HEK293 (cell line): ENCODE results near the gene BTBD7.
A peak's percentile ranks its signal among the peaks of the same experiment; 100 is the strongest.

ENCODE experiments used
- CTCF ChIA-PET: fragments of 350-600 bp; formaldehyde crosslinking; extraction: SDS; loops from one replicate; lab custom pipeline; 2021; ENCODE audit warnings: antibody characterized with exemption; lab: Yijun Ruan, JAX
- POLR2A ChIA-PET: fragments of 300-600 bp; formaldehyde crosslinking; extraction: SDS; loops from one replicate; lab custom pipeline; 2020; ENCODE audit warnings: antibody characterized with exemption, inconsistent platforms; lab: Yijun Ruan, JAX
- H3K27ac ChIP-seq: fragments of 200-500 bp; sonication (Bioruptor generic); 2 replicates; pipeline ENCODE4 v1.5.1; 2014; ENCODE audit warnings: low read depth, low read length, control low read depth, inconsistent platforms; ENCODE audit errors: extremely low read depth
- H3K36me3 ChIP-seq, 2 experiments: fragments of 200-500 bp in 1 of 2; sonication (Bioruptor generic) in 1 of 2; 1 replicate in 1 of 2; 2 replicates in 1 of 2; pipeline ENCODE4 v1.5.1; 2014 to 2017; ENCODE audit warnings: inconsistent platforms in 2 of 2, low read length in 2 of 2; ENCODE audit not compliant: control insufficient read depth in 2 of 2, insufficient read depth in 1 of 2
- H3K4me1 ChIP-seq: fragments of 200-500 bp; sonication (Bioruptor generic); 2 replicates; pipeline ENCODE4 v1.5.1; 2014; ENCODE audit warnings: mild to moderate bottlenecking, low read length, inconsistent platforms; ENCODE audit not compliant: control insufficient read depth, insufficient read depth
- H3K4me3 ChIP-seq: 2 replicates; pipeline ENCODE4 v1.5.1; 2011; ENCODE audit warnings: low read depth, mild to moderate bottlenecking, control low read depth, low read length, moderate library complexity
- H3K9me3 ChIP-seq: fragments of 200-500 bp; sonication (Bioruptor generic); 2 replicates; pipeline ENCODE4 v1.5.1; 2014; ENCODE audit warnings: low read depth, low read length, inconsistent platforms; ENCODE audit not compliant: control insufficient read depth, insufficient read depth
- AEBP2 ChIP-seq: fragments of 450-650 bp; formaldehyde crosslinking; IDR thresholded peaks from 2 replicates; pipeline ENCODE4 v1.5.1; 2016; ENCODE audit warnings: missing biosample characterization, missing genetic modification characterization, borderline replicate concordance
- EGR2 ChIP-seq: fragments of 450-650 bp; formaldehyde crosslinking; IDR thresholded peaks from 2 replicates; pipeline ENCODE4 v1.5.1; 2016; ENCODE audit warnings: low read depth, missing biosample characterization, missing genetic modification characterization
- GFI1B ChIP-seq: fragments of 450-650 bp; formaldehyde crosslinking; IDR thresholded peaks from 2 replicates; pipeline ENCODE4 v1.5.1; 2016; ENCODE audit warnings: missing biosample characterization, missing genetic modification characterization
- HOXD13 ChIP-seq: sonication (generic); formaldehyde crosslinking; IDR thresholded peaks from 2 replicates; pipeline ENCODE4 v1.8.0; 2022; ENCODE audit warnings: missing genetic modification reagents, borderline replicate concordance
- IKZF3 ChIP-seq: fragments of 450-650 bp; IDR thresholded peaks from 2 replicates; pipeline ENCODE4 v1.5.0; 2018; ENCODE audit warnings: missing biosample characterization, mild to moderate bottlenecking, missing genetic modification characterization, moderate library complexity
- KLF10 ChIP-seq: fragments of 450-650 bp; IDR thresholded peaks from 2 replicates; pipeline ENCODE4 v1.5.1; 2018; ENCODE audit warnings: missing biosample characterization, mild to moderate bottlenecking, missing genetic modification characterization
- MEIS1 ChIP-seq: sonication (generic); formaldehyde crosslinking; IDR thresholded peaks from 2 replicates; pipeline ENCODE4 v1.8.1; 2022; ENCODE audit warnings: missing genetic modification reagents, mild to moderate bottlenecking, borderline replicate concordance
- OSR2 ChIP-seq: fragments of 450-650 bp; formaldehyde crosslinking; IDR thresholded peaks from 2 replicates; pipeline ENCODE4 v1.5.1; 2016; ENCODE audit warnings: missing biosample characterization, missing genetic modification characterization
- SALL2 ChIP-seq: fragments of 450-650 bp; formaldehyde crosslinking; IDR thresholded peaks from 2 replicates; pipeline ENCODE4 v1.5.0; 2017; ENCODE audit warnings: missing biosample characterization, mild to moderate bottlenecking, missing genetic modification characterization, borderline replicate concordance
- TCF7L2 ChIP-seq: IDR thresholded peaks from 2 replicates; pipeline ENCODE4 v1.6.1; 2011; ENCODE audit warnings: low read depth, mild to moderate bottlenecking, inconsistent platforms, low read length, moderate library complexity, borderline replicate concordance
- TRIM28 ChIP-seq: IDR thresholded peaks from 2 replicates; pipeline ENCODE4 v1.6.1; 2011; ENCODE audit warnings: low read length, control low read depth, borderline replicate concordance
- ZBTB49 ChIP-seq: fragments of 450-650 bp; formaldehyde crosslinking; IDR thresholded peaks from 2 replicates; pipeline ENCODE4 v1.5.1; 2016; ENCODE audit warnings: missing biosample characterization, missing genetic modification characterization, low read depth
- ZFP37 ChIP-seq: fragments of 450-650 bp; formaldehyde crosslinking; IDR thresholded peaks from 2 replicates; pipeline ENCODE4 v1.5.1; 2016; ENCODE audit warnings: missing biosample characterization, missing genetic modification characterization
- ZIC2 ChIP-seq: fragments of 450-650 bp; formaldehyde crosslinking; IDR thresholded peaks from 2 replicates; pipeline ENCODE4 v1.5.1; 2016; ENCODE audit warnings: missing biosample characterization, missing genetic modification characterization
- ZNF112 ChIP-seq: fragments of 450-650 bp; formaldehyde crosslinking; IDR thresholded peaks from 2 replicates; pipeline ENCODE4 v1.5.0; 2017; ENCODE audit warnings: missing biosample characterization, missing genetic modification characterization
- ZNF184 ChIP-seq: fragments of 450-650 bp; IDR thresholded peaks from 2 replicates; pipeline ENCODE4 v1.5.1; 2018; ENCODE audit warnings: missing biosample characterization, mild to moderate bottlenecking, missing genetic modification characterization
- ZNF223 ChIP-seq: fragments of 450-650 bp; formaldehyde crosslinking; IDR thresholded peaks from 2 replicates; pipeline ENCODE4 v1.5.1; 2016; ENCODE audit warnings: missing biosample characterization, missing genetic modification characterization
- ZNF280C ChIP-seq: fragments of 450-650 bp; formaldehyde crosslinking; IDR thresholded peaks from 2 replicates; pipeline ENCODE4 v1.5.1; 2016; ENCODE audit warnings: missing biosample characterization, missing genetic modification characterization
- ZNF302 ChIP-seq: fragments of 450-650 bp; formaldehyde crosslinking; IDR thresholded peaks from 2 replicates; pipeline ENCODE4 v1.5.1; 2016; ENCODE audit warnings: missing biosample characterization, missing genetic modification characterization, low read depth
- ZNF335 ChIP-seq: fragments of 450-650 bp; formaldehyde crosslinking; conservative IDR thresholded peaks from 2 replicates; pipeline ENCODE4 v1.5.1; 2016; ENCODE audit warnings: missing biosample characterization, missing genetic modification characterization
- ZNF394 ChIP-seq: fragments of 450-650 bp; formaldehyde crosslinking; IDR thresholded peaks from 2 replicates; pipeline ENCODE4 v1.5.1; 2016; ENCODE audit warnings: missing biosample characterization, missing genetic modification characterization, mild to moderate bottlenecking, moderate library complexity, borderline replicate concordance
- ZNF501 ChIP-seq: fragments of 450-650 bp; formaldehyde crosslinking; IDR thresholded peaks from 2 replicates; pipeline ENCODE4 v1.5.1; 2016; ENCODE audit warnings: missing biosample characterization, missing genetic modification characterization
- ZNF580 ChIP-seq: fragments of 450-650 bp; formaldehyde crosslinking; IDR thresholded peaks from 2 replicates; pipeline ENCODE4 v1.5.1; 2016; ENCODE audit warnings: missing biosample characterization, missing genetic modification characterization
- ZNF596 ChIP-seq: fragments of 450-650 bp; IDR thresholded peaks from 2 replicates; pipeline ENCODE4 v1.5.0; 2018; ENCODE audit warnings: missing biosample characterization, mild to moderate bottlenecking, missing genetic modification characterization, moderate library complexity
- ZNF600 ChIP-seq: fragments of 450-650 bp; formaldehyde crosslinking; IDR thresholded peaks from 2 replicates; pipeline ENCODE4 v1.5.1; 2016; ENCODE audit warnings: missing biosample characterization, missing genetic modification characterization
- ZNF629 ChIP-seq: fragments of 450-650 bp; formaldehyde crosslinking; IDR thresholded peaks from 2 replicates; pipeline ENCODE4 v1.5.1; 2017; ENCODE audit warnings: missing biosample characterization, missing genetic modification characterization
- ZNF645 ChIP-seq: fragments of 450-650 bp; formaldehyde crosslinking; IDR thresholded peaks from 2 replicates; pipeline ENCODE4; 2016; ENCODE audit warnings: missing biosample characterization, missing genetic modification characterization
- ZNF664 ChIP-seq: fragments of 450-650 bp; formaldehyde crosslinking; IDR thresholded peaks from 2 replicates; pipeline ENCODE4 v1.5.1; 2016; ENCODE audit warnings: missing biosample characterization, missing genetic modification characterization

Gene BTBD7

GRCh38 chr14:93305725-93306418, 27.0 kb downstream of the BTBD7 start:
- Histone ChIP-seq H3K4me1 (peaks cover 16% of the 10 kb centered on the region; the same call in 1 of the 2 replicates), H3K9me3 (no peaks in the 10 kb centered on the region), H3K36me3 (no peaks in the 10 kb centered on the region), H3K27ac (no peak overlapping the region), H3K4me3 (no peak overlapping the region)
- POLR2A ChIA-PET: no interaction called here
- TF ChIP-seq ZNF223 (tag by site-specific recombination): no peak
- no peak for TF ChIP-seq ZNF501 (tag by site-specific recombination)
- TF ChIP-seq GFI1B (tag by site-specific recombination): peak; percentile 65
- TF ChIP-seq OSR2 (tag by site-specific recombination): peak; percentile 17; the same call in 1 of the 2 replicates
- no peak for TF ChIP-seq ZNF596 (tag by site-specific recombination)
- no peak for TF ChIP-seq HOXD13 (CRISPR knock-in tag)
- TF ChIP-seq ZNF184 (tag by site-specific recombination): no peak
- TF ChIP-seq ZNF600 (tag by site-specific recombination): no peak
- TF ChIP-seq SALL2 (tag by site-specific recombination): no peak
- no peak for TF ChIP-seq MEIS1 (CRISPR knock-in tag)
- TF ChIP-seq ZNF335 (tag by site-specific recombination): 0 out of 2 replicates have a peak, but pooled peaks have one; percentile 17
- TF ChIP-seq EGR2 (tag by site-specific recombination): no peak
- TF ChIP-seq ZNF280C (tag by site-specific recombination): no peak
- TF ChIP-seq KLF10: no peak
- no peak for TF ChIP-seq IKZF3 (tag by site-specific recombination)
- TF ChIP-seq ZNF302: no peak
- peak; percentile 26; the same call in 1 of the 2 replicates for TF ChIP-seq ZNF580
- TF ChIP-seq ZIC2 (tag by site-specific recombination): no peak
- TF ChIP-seq ZNF629 (tag by site-specific recombination): no peak
- no peak for TF ChIP-seq ZBTB49
- CTCF ChIA-PET: no interaction called here

GRCh38 chr14:93304771-93305170, 28.1 kb downstream of the BTBD7 start:
- no peaks in the 10 kb centered on the region for H3K36me3 ChIP-seq
- no peak overlapping the region for H3K4me3 ChIP-seq
- no peak overlapping the region for H3K27ac ChIP-seq
- POLR2A ChIA-PET: no interaction called here
- CTCF ChIA-PET: interaction anchor here (0.6 kb wide), 1 partner anchor 640 kb away, joined by 3 read pairs; no protein-coding TSS in a partner anchor
- H3K4me1 ChIP-seq: peaks cover 17% of the 10 kb centered on the region
- no peaks in the 10 kb centered on the region for H3K9me3 ChIP-seq
- TF ChIP-seq ZNF629 (tag by site-specific recombination) (no peak), ZFP37 (tag by site-specific recombination) (no peak), ZNF664 (tag by site-specific recombination) (no peak), ZNF394 (tag by site-specific recombination) (no peak), TRIM28 (no peak), ZNF112 (tag by site-specific recombination) (no peak), ZIC2 (tag by site-specific recombination) (no peak), AEBP2 (tag by site-specific recombination) (no peak), ZNF596 (tag by site-specific recombination) (no peak), ZNF645 (tag by site-specific recombination) (no peak), TCF7L2 (no peak)
